ENCODE data around the gene TESPA1. TPM values are rescaled to one million over a fixed set of nuclear protein-coding genes. Genes with fewer than 3 reads are reported as not detected.

Gene TESPA1
- polyA plus RNA-seq, 1 experiment, result not detected

- DNase-seq (ENCODE audit: low read depth), result no peak
- ChIA-PET POLR2A (no interaction called here), CTCF (interaction anchor here (0.6 to 2.4 kb wide), 12 partner anchors 12 to 255 kb away, joined by 3 to 25 read pairs (median 4); partner anchors contain the start of gene MUCL1)
- TF ChIP-seq, protein P1, sequence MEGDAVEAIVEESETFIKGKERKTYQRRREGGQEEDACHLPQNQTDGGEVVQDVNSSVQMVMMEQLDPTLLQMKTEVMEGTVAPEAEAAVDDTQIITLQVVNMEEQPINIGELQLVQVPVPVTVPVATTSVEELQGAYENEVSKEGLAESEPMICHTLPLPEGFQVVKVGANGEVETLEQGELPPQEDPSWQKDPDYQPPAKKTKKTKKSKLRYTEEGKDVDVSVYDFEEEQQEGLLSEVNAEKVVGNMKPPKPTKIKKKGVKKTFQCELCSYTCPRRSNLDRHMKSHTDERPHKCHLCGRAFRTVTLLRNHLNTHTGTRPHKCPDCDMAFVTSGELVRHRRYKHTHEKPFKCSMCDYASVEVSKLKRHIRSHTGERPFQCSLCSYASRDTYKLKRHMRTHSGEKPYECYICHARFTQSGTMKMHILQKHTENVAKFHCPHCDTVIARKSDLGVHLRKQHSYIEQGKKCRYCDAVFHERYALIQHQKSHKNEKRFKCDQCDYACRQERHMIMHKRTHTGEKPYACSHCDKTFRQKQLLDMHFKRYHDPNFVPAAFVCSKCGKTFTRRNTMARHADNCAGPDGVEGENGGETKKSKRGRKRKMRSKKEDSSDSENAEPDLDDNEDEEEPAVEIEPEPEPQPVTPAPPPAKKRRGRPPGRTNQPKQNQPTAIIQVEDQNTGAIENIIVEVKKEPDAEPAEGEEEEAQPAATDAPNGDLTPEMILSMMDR (IDR thresholded peaks at IDR 0.05; ENCODE audit: insufficient read depth, low read depth, low read length), result no peak
- no peaks in the 10 kb centered on the region for H3K36me3 ChIP-seq (ENCODE audit: control insufficient read depth, insufficient read depth, low read length)
- no peak overlapping the region for H3K4me3 ChIP-seq (ENCODE audit: low read depth, low read length)
- H3K27me3 ChIP-seq (ENCODE audit: control insufficient read depth, insufficient read depth, low read length), result no peaks in the 10 kb centered on the region
Measured at GRCh38 chr12:54956818-54957641, 27.5 kb downstream of the TESPA1 start.

DNA sequence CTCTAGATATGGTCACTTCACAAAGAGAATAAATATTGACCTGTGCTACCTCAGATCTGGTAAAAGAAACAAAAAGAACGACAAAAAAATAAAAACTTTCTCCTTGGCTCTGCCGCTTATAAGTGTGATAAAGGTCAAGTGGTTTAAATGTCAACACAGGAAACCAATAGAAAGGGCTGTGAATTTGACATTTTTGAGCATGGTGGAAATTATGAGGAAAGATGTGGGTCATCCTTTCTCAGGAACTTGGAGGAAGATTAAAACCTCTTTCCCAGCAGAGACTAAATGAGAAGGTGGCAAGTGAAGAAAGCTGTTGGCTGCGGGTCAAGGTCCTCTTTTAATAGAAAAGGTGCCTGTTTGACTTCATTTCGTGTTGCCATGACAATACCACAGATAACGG lies 28.2 kb downstream of the TESPA1 start:
- POLR2A ChIA-PET, result no interaction called here
- Histone ChIP-seq H3K4me3 (ENCODE audit: low read depth, low read length) (no peak overlapping the region), H3K27me3 (ENCODE audit: control insufficient read depth, insufficient read depth, low read length) (no peaks in the 10 kb centered on the region), H3K36me3 (ENCODE audit: control insufficient read depth, insufficient read depth, low read length) (no peaks in the 10 kb centered on the region)
- CTCF ChIA-PET, result interaction anchor here (0.9 to 2.4 kb wide), 5 partner anchors 99 to 212 kb away, joined by 3 to 25 read pairs (median 4); partner anchors contain the start of gene MUCL1
- DNase-seq (ENCODE audit: low read depth), result no peak
- TF ChIP-seq, protein P1 (IDR thresholded peaks at IDR 0.05; ENCODE audit: insufficient read depth, low read depth, low read length), result no peak

- TF ChIP-seq, protein P1 (IDR thresholded peaks at IDR 0.05; ENCODE audit: insufficient read depth, low read depth, low read length), result no peak
Measured at GRCh38 chr12:54954801-54955200, 29.8 kb downstream of the TESPA1 start.

DNA sequence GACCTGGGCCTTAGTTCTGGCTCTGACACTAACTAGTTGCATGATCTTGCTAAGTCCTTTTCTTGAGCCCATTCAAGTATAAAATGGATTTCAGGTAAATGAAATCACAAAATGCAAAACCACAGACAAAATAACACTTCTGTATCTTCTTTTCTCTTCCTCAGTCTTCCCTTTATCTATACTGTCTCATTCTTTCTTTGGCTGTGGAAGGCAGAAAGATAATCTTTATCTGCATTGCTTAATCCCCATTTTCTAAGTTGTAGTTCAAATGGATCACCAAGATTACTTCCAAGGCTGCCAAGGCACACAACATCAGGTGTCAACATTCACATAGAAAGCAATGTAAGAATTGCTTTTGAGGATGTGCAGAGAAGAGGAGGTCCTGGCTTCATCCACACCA lies 30.3 kb downstream of the TESPA1 start:
- Histone ChIP-seq H3K36me3 (ENCODE audit: control insufficient read depth, insufficient read depth, low read length) (no peaks in the 10 kb centered on the region), H3K4me3 (ENCODE audit: low read depth, low read length) (no peak overlapping the region), H3K27me3 (ENCODE audit: control insufficient read depth, insufficient read depth, low read length) (no peaks in the 10 kb centered on the region)
- CTCF ChIA-PET, result no interaction called here
- no peak for DNase-seq (ENCODE audit: low read depth)
- TF ChIP-seq, protein P1 (IDR thresholded peaks at IDR 0.05; ENCODE audit: insufficient read depth, low read depth, low read length), result no peak
- POLR2A ChIA-PET, result no interaction called here

More at GRCh38 chr12:54954801-54955200, 29.8 kb downstream of the TESPA1 start:
- POLR2A ChIA-PET, result no interaction called here
- CTCF ChIA-PET, result no interaction called here
- Histone ChIP-seq H3K27me3 (ENCODE audit: control insufficient read depth, insufficient read depth, low read length) (no peaks in the 10 kb centered on the region), H3K36me3 (ENCODE audit: control insufficient read depth, insufficient read depth, low read length) (no peaks in the 10 kb centered on the region), H3K4me3 (ENCODE audit: low read depth, low read length) (no peak overlapping the region)
- DNase-seq (ENCODE audit: low read depth), result no peak

DNA sequence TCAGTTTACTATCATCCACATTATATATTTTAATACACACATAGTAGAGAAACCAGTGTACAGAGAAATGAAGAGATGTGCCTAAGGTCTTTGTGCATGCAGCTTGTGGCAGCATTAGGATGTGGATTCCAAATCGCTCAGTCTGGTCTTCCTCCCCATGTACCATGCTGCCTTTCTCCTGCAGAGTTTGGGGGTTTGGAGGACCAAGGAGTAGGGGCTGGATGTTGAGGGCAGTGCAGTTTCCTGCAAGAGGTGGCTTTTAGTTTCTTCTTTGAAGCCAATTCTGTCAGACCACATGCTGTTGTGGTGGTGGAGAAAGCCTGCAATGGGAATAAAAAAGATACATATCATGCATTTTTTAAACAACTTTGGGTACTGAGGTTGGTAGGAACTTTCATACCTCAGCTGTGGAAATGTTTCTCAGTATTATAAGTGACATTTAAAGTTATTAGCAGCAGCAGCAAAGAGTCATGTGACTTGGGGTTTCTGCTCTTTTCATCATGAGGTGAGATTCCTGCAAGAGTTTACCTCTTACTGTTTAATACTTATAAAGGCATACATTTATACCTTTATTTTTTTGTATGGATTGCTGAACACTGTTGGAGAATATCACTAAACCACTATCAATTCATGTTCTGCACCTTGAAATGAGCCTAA lies 34.4 kb downstream of the TESPA1 start:
- no peak for DNase-seq (ENCODE audit: low read depth)
- TF ChIP-seq, protein P1 (IDR thresholded peaks at IDR 0.05; ENCODE audit: insufficient read depth, low read depth, low read length), result no peak
- Histone ChIP-seq H3K36me3 (ENCODE audit: control insufficient read depth, insufficient read depth, low read length) (no peaks in the 10 kb centered on the region), H3K27me3 (ENCODE audit: control insufficient read depth, insufficient read depth, low read length) (no peaks in the 10 kb centered on the region), H3K4me3 (ENCODE audit: low read depth, low read length) (no peak overlapping the region)
- POLR2A ChIA-PET, result no interaction called here
- CTCF ChIA-PET, result interaction anchor here (1.0 kb wide), 1 partner anchor 191 kb away, joined by 3 read pairs; no protein-coding TSS in a partner anchor
